Gastrocnemius medialis (tissue), 4 donors: ENCODE data around the gene ASB10. TPM values are rescaled to one million over a fixed set of nuclear protein-coding genes. Genes with fewer than 3 reads are reported as not detected.

Experiments used
- ATAC-seq, 2 donors: fragments of 150-250 bp; one replicate each; pipeline ENCODE4 v1.9.1; 2016
- DNase-seq, 2 donors: peaks; one replicate each; pipeline ENCODE4 v3.0.0-alpha.2; 2019
- H3K27ac ChIP-seq, 4 donors: fragments of 200-600 bp; sonication (generic); 1 replicate in 1 of 4; 2 replicates in 3 of 4; pipeline ENCODE4 v1.5.1; 2016 to 2018; ENCODE audit warnings: mild to moderate bottlenecking in 2 of 4, moderate library complexity in 1 of 4
- H3K27me3 ChIP-seq, 3 donors: fragments of 200-600 bp; sonication (generic) in 2 of 3; 1 replicate in 1 of 3; 2 replicates in 2 of 3; pipeline versions ENCODE4 v1.5.1 to v1.6.0; 2016 to 2019; ENCODE audit warnings: mild to moderate bottlenecking in 1 of 3, moderate library complexity in 1 of 3
- H3K36me3 ChIP-seq, 2 donors: fragments of 200-600 bp; sonication (generic) in 1 of 2; one replicate each; pipeline ENCODE4 v1.5.1; 2017 to 2018
- H3K4me1 ChIP-seq, 2 donors: fragments of 200-600 bp; sonication (generic) in 1 of 2; one replicate each; pipeline ENCODE4 v1.5.1; 2016 to 2017; ENCODE audit warnings: mild to moderate bottlenecking in 2 of 2
- H3K4me3 ChIP-seq, 4 donors: fragments of 200-600 bp; sonication (generic) in 3 of 4; 1 replicate in 1 of 4; 2 replicates in 3 of 4; pipeline ENCODE4 v1.5.1; 2016 to 2019; ENCODE audit warnings: mild to moderate bottlenecking in 2 of 4
- H3K9me3 ChIP-seq, 3 donors: fragments of 200-600 bp; sonication (generic) in 2 of 3; 1 replicate in 1 of 3; 2 replicates in 2 of 3; pipeline ENCODE4 v1.5.1; 2016 to 2019
- POLR2A ChIP-seq, 2 donors: fragments of 450-650 bp; IDR thresholded peaks; one replicate each; pipeline ENCODE4 v1.6.1; 2017; ENCODE audit warnings: antibody characterized with exemption in 2 of 2, mild to moderate bottlenecking in 2 of 2, moderate library complexity in 2 of 2
- in situ Hi-C, 4 donors: fragments of 200-750 bp; cut with MboI; loops; one replicate each; pipeline versions ENCODE4 v1.15.0 to v1.8.0; 2017; ENCODE audit warnings: low sequenced_read_pairs in 4 of 4
- intact Hi-C: fragments of 100-400 bp; cut with DNase I; formaldehyde crosslinking; loops from one replicate; pipeline ENCODE4 v1.15.1; 2023; ENCODE audit warnings: low total_unique reads
- total RNA-seq, 4 donors: library from RNA; depleted of rRNA; stranded (reverse); fragments of >200 nt; gene quantifications; one replicate each; pipeline versions ENCODE4 v1.1.0 to v1.2.3, GENCODE V29; 2016
- TF ChIP-seq, protein P1 (sequence below), 5 experiments: fragments of 450-650 bp in 3 of 5; fragments of 200-600 bp in 2 of 5; sonication (generic) in 2 of 5; IDR thresholded peaks in 4 of 5; conservative IDR thresholded peaks in 1 of 5; 1 replicate in 4 of 5; 2 replicates in 1 of 5; pipeline ENCODE4 v1.5.1; 2016 to 2019; ENCODE audit warnings: antibody characterized with exemption in 5 of 5, mild to moderate bottlenecking in 3 of 5, moderate library complexity in 3 of 5

Gene ASB10
- total RNA-seq, 4 donors from 2014 or later, result 17.1 to 24.8 (median 21.6) TPM

DNA sequence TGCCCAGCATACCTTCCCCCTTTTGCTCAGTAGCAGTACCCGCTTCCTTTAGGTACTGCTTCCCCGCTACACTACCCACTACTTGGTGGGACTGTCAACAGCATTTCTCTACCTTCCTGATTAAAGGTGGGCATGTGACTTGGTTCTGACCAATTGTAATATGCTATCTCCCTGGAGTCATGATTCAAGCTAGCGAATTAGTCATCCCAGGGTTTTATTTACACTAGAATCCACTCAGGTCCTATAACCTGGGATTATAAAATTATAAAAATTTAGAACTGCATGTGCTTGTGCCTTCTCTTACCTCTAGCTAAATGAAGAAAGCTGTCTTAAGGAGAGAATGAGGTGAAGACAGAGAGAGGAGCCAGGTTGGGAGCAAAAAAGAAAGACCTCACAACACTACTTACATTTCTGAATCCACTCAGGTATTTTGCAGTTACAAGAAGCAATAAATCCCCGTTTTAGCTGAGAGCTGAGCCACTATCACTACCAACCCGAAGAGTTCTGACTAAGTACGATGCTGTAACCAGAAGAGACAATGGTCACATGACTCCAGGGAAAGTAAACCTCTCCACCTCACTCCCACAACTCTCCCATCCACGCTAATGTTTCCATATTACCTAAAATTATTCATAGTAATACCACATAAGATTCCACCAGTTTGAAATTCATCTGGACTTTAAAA is 29.3 kb downstream of the ASB10 start:
- in situ Hi-C loops (no loop called here), intact Hi-C loops (no loop called here)
- H3K4me3 ChIP-seq, result no peak overlapping the region
- peaks cover 0 to under 1% (median 0%) of the 10 kb centered on the region in 3 donors for H3K27me3 ChIP-seq
- no peak overlapping the region for H3K27ac ChIP-seq
- no peaks in the 10 kb centered on the region for H3K4me1 ChIP-seq
- DNase-seq, result no peak
- ATAC-seq, result no peak
- H3K36me3 ChIP-seq, result no peaks in the 10 kb centered on the region
- H3K9me3 ChIP-seq, result no peaks in the 10 kb centered on the region
- TF ChIP-seq, protein P1, sequence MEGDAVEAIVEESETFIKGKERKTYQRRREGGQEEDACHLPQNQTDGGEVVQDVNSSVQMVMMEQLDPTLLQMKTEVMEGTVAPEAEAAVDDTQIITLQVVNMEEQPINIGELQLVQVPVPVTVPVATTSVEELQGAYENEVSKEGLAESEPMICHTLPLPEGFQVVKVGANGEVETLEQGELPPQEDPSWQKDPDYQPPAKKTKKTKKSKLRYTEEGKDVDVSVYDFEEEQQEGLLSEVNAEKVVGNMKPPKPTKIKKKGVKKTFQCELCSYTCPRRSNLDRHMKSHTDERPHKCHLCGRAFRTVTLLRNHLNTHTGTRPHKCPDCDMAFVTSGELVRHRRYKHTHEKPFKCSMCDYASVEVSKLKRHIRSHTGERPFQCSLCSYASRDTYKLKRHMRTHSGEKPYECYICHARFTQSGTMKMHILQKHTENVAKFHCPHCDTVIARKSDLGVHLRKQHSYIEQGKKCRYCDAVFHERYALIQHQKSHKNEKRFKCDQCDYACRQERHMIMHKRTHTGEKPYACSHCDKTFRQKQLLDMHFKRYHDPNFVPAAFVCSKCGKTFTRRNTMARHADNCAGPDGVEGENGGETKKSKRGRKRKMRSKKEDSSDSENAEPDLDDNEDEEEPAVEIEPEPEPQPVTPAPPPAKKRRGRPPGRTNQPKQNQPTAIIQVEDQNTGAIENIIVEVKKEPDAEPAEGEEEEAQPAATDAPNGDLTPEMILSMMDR (IDR thresholded peaks at IDR 0.05 in 4 of 5, conservative IDR thresholded peaks at IDR 0.05 in 1 of 5), result no peak
- TF ChIP-seq POLR2A (IDR thresholded peaks at IDR 0.05), result no peak

DNA sequence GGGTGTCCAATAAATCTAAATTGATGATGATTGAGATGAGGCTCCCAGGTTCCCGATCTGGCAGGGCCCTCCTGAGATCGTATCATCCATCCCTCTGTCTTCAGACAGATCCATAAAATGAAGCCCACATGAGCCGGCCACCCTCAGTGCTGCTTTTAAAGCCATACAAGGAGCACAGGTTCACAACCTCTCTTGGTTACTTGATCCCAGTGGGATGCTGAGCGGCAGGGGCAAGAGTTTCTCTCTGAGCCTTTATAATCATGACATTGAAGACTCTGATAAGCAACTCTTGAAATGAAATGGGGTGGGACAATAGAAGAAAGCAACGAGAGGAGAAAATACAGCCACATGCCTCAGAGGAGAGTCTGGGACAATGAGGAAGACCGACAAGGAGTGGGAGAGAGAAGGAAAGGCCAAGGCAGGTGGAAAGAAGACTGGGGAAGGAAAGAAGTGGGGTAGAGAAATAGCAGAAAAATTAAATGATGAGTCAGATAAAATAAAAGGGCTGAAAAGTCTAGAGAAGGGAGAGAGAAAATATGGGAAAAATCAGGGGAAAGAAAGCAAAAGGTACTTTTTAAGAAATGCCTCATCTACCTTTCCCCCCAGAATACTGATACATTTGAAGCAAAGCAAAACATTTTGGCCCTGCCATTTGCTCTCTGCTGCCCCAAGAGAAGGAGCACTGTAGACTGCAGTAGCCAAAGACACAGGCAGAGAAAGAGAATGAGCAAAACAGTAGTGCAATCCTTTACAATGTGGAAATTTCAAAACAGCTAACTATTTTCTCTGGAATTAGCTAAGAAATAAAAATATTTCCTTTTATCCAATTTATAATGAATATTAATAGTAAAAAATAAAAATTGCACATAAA is 34.2 kb downstream of the ASB10 start:
- Histone ChIP-seq H3K9me3 (no peaks in the 10 kb centered on the region), H3K27ac (no peak overlapping the region), H3K36me3 (no peaks in the 10 kb centered on the region), H3K4me3 (no peak overlapping the region), H3K27me3 (peaks cover 0 to 4% (median 0%) of the 10 kb centered on the region in 3 donors), H3K4me1 (no peaks in the 10 kb centered on the region)
- no peak for DNase-seq
- in situ Hi-C loops (no loop called here), intact Hi-C loops (no loop called here)
- no peak for TF ChIP-seq POLR2A (IDR thresholded peaks at IDR 0.05)
- TF ChIP-seq, protein P1 (IDR thresholded peaks at IDR 0.05 in 4 of 5, conservative IDR thresholded peaks at IDR 0.05 in 1 of 5), result no peak
- ATAC-seq, result no peak

DNA sequence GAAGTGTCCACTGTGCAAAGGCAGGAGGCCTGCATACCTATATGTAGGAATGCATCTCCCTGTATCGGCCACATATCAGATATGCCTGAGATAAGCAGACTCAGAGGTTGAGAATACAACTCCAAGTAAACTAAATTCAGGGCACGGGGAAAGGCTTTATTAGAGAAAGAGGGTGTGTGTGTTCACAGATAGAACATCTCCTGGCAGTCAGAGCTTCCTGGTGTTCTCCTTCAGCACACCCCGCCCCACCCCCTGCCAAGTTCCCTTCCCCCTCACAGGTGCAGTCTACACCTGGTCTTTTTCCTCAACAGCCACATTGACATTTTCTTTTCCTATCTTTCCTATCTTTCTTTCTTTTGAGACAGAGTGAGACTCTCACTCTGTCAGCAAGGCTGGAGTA is 36.7 kb downstream of the ASB10 start:
- no peaks in the 10 kb centered on the region for H3K9me3 ChIP-seq
- DNase-seq (no peak), ATAC-seq (no peak)
- TF ChIP-seq, protein P1 (IDR thresholded peaks at IDR 0.05 in 4 of 5, conservative IDR thresholded peaks at IDR 0.05 in 1 of 5), result no peak
- no peak for TF ChIP-seq POLR2A (IDR thresholded peaks at IDR 0.05)
- H3K36me3 ChIP-seq, result no peaks in the 10 kb centered on the region
- no peak overlapping the region for H3K4me3 ChIP-seq
- peaks cover 0 to 4% (median 0%) of the 10 kb centered on the region in 3 donors for H3K27me3 ChIP-seq
- no peaks in the 10 kb centered on the region for H3K4me1 ChIP-seq
- no peak overlapping the region for H3K27ac ChIP-seq
- intact Hi-C loops (no loop called here), in situ Hi-C loops (no loop called here)

DNA sequence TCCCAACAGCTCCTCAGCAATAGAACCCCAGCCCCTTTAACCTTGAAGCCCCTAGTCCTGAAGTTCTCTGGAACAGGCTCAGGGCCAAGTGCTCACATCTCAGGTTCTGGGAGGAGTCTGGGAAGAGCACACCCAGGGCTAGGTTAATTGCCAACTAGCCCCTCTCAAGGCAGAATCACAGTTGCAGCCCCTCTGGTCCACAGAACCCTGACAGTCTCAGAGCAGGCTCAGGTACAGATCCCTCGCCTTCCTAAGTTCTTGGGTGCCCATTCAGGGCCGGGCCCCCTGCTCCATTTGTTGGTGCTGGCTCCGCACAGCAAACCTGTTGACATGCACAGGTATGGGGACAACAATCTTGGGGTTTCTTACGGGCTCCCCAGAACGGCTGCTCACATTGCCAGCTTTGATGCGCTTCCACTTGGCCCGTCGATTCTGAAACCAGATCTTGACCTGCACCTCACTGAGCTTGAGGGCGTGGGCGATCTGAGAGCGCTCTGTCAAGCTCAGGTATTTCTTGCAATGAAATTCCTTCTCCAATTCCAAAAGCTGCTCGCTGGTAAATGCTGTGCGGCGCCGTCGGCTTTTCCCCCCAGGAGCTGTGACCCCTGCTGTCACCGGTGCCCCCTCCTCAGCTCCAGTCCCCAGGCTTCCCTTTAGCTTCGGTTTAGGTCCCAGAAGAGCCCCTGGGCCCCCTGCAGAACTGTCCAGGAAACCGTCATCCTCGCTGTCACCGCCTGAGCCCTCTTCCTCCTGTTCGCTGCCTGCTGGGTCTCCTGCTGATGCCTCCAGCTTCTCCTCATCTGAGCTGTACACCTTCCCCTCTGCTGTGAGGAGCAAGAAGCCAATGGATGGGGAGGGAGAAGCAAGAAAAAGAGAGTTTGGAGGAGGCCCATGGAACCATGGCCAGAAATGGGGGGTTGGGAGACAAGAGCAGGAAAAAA is 38.5 kb downstream of the ASB10 start:
- no peak overlapping the region for H3K27ac ChIP-seq
- no peak for ATAC-seq
- no peaks in the 10 kb centered on the region for H3K36me3 ChIP-seq
- in situ Hi-C loops (no loop called here), intact Hi-C loops (no loop called here)
- peaks cover 0 to 4% (median 0%) of the 10 kb centered on the region in 3 donors for H3K27me3 ChIP-seq
- DNase-seq, result no peak
- TF ChIP-seq POLR2A (IDR thresholded peaks at IDR 0.05), result no peak
- TF ChIP-seq, protein P1 (IDR thresholded peaks at IDR 0.05 in 4 of 5, conservative IDR thresholded peaks at IDR 0.05 in 1 of 5), result no peak
- H3K4me1 ChIP-seq, result no peaks in the 10 kb centered on the region
- no peaks in the 10 kb centered on the region for H3K9me3 ChIP-seq
- no peak overlapping the region for H3K4me3 ChIP-seq
